Stimulated activated CD4-positive, alpha-beta T cell treated with anti-CD3 and anti-CD28 coated beads, TNF-alpha, amount 100 ng/mL, for 24 hours (primary cell): ENCODE results near the gene LRRC63.
"Not testable (repeated sequence)": the region's sequence is repeated elsewhere in the genome, so short reads cannot be mapped to it uniquely, and the experiment has no call there.

Source experiments
- DNase-seq, 3 experiments: peaks; one replicate each; pipeline ENCODE4 v3.0.0-alpha.2; 2020; ENCODE audit warnings: low read depth in 3 of 3

The LRRC63 gene

DNA sequence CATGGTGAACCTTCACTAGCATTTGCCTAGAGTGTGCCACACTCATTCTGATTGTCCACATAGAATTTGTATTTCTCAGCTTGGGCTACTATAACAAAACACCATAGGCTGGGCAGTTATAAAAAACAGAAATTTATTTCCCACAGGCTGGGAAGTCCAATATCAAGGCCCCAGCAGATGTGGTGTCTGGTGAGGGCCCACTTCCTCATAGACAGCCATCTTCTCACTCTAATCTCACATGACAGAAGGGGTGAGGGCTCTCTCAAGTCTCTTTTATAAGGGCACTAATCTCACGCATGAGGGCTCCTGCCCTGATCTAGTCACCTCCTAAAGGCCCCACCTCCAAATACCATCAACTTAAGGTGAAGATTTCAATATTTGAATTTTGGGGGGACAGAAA, 53.6 kb downstream of the LRRC63 start:
- no peak for DNase-seq

DNA sequence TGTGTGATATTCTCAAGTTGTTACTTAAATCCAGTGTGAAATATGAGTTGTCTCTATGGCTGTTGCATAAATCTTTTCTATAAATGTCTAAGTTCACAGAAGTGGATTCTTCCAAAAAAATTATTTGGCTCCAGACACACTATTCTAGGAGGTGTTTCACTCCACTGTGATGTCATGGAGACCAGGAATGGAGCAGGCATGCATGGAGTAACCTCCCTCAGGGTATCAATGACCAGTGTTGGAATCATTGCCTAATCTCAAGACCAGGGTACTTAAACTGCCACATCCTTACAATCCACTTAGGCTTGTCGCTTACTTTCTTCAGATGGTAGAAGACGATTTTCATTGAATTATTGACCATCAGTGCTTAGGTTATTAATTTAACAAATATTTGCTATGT, 55.4 kb downstream of the LRRC63 start:
- no peak for DNase-seq

DNA sequence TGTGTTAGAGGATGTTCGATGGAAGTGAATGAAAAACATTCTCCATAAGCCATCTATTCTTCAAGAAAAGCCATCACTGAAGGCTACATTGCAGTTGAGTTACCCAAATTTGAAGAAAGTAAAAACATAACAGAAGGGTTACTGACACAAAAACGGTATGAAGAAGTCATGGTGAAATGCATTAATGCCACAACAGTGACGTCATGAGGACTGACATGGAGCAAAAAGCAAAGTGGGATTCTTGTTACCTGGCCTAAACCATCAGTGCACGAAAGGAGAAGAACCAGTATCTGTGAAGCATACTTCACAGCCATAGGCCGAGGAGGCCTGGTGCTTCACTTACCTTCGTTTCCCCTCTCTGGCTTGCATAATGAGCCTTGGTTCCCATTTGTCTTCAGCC, 58.7 kb downstream of the LRRC63 start:
- DNase-seq, result no peak

- no peak for DNase-seq
These were observed 62.5 kb downstream of the LRRC63 start for GRCh38 chr13:46274094-46274698.

GRCh38 chr13:46278474-46278873, 66.7 kb downstream of the LRRC63 start:
- DNase-seq, result no peak

DNA sequence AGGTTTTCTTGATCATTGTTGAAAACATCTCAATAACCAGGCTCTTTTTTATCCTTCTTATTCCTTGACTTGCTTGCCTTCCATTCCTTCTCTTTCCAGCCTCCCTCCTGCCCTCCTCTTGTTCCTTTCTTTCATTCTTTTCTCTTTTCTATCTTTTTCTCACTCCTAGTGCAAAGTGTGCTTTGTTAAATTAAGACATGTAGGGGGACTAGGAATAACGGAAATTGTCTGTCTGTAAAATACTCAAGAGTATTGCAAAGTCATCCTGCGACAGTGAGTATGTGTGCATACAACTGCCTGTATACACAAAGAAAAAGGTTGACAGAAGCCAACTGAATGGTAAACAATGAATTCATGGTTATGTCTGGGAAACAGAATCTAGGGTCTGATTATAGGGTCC, 70.1 kb downstream of the LRRC63 start:
- DNase-seq, result no peak

- DNase-seq, result not testable (repeated sequence)
These were observed 72.4 kb downstream of the LRRC63 start for GRCh38 chr13:46283912-46284824.

GRCh38 chr13:46286972-46287371, 75.2 kb downstream of the LRRC63 start:
- no peak for DNase-seq

DNA sequence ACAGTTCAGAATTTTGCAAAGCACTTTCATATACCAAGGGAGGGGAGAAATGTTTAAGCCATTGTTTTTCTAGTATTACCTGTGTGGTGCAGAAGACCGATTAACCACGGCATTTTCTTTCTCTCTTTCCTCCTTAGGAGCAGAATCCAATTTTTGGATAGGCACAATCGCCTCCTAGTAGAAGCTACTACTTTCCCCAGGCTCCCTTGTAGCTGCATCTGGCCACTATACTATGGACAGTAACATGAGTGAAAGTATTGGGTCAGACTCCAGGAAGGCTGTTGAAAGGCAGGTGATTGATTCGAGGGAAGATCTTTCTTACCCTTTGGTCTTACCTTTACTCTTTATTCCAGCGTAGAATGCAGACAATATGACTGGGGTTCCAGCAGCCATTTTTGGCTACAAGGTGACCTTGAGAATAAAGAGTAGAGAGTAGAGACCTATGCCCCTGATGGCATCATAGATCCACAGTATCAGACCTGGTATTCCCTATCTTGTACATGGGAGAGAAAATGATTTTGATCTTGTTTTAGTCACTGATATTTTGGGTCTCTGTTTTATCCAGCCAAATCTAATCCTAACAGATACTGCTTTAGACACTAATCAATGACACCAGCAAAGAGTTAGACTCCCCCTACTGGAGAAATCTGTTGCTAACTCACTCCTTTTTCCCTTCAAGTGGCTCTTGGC, 77.0 kb downstream of the LRRC63 start:
- DNase-seq, result no peak

DNA sequence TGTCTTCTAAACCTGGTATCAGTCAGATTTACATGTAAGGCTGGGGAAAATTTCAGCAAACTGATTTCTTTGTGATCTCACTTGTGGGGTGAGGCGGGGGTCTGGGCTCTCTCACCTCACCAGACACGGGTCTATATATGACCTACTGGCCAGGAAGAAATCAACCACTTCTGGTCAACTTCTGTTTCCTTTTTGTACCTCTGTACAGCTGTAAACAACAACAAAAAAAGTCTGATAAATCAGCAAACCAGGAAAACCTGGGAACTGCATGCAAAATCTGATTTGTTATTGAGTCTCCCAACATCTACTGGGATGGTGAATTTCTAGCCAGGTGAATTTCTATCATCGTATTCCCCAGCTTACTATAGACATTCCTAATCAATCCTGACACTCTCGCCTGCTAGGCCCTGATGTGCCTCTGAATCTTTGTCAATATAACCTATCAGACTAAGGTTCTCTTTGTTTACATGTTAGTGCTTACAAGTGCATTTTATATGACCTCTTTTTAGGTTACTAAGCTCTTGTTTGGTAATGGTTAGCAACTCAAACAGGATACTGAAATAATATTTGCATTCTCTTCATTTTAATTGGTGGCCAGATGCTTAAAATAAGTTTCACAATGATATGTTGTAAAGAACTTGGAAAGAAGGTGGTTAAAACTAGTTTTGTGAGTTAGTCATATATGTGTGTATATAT, 77.7 kb downstream of the LRRC63 start:
- no peak for DNase-seq

- DNase-seq, result no peak
These were observed 78.7 kb downstream of the LRRC63 start for GRCh38 chr13:46290434-46290833.

- DNase-seq, result no peak
These were observed 81.7 kb downstream of the LRRC63 start for GRCh38 chr13:46293436-46293835.

GRCh38 chr13:46295491-46296114, 83.9 kb downstream of the LRRC63 start:
- peak in 2 of 3 experiments; percentile 14 to 19 for DNase-seq

GRCh38 chr13:46296115-46296822, 84.5 kb downstream of the LRRC63 start:
- DNase-seq, result no peak

- DNase-seq, result no peak
These were observed 85.2 kb downstream of the LRRC63 start for GRCh38 chr13:46296921-46297320.

GRCh38 chr13:46297361-46297811, 85.7 kb downstream of the LRRC63 start:
- DNase-seq, result no peak

DNA sequence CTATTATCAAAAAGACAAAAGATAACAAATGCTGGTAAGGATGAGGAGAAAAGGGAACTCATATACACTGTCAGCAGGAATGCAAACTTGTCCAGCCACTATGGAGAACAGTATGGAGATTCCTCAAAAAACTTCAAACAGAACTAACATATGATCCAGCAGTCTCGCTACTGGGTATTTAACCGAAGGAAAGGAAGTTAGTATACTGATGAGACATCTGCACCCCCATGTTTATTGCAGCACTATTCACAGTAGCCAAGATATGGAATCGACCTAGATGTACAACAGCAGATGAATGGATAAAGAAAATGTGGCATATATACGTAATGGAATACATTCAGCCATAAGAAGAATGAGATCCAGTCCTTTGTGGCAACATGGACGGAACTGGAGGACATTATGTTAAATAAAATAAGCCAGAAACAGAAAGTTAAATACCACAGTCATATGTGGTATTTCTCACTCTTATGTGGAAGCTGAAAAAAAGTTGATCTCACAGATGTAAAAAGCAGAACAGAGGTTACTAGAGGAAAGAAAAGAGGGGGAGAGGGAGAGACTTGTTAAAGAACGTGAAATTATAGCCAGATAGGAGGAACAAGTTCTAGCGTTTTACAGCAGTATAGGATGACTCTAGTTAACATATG, 92.1 kb downstream of the LRRC63 start:
- no peak for DNase-seq

- DNase-seq, result no peak
These were observed 92.8 kb downstream of the LRRC63 start for GRCh38 chr13:46304546-46304945.

DNA sequence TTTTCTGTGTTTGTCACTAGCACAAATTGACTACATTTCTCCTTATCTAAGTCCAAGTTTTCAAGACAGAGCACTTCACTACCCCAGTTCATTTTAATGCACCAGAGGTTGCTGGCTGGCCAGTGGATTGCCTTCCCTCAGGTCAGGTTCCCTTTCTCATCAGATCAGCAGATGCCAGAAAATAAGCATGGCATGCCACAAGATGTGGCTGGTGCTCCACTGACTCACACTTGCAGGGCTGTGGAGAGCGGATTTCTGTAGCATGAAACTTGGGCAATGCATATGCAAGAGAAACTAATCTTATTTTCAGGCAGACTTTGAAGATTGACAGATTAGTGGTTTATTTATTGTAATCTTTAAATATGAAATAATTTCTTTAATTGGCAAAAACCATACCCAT, 95.8 kb downstream of the LRRC63 start:
- DNase-seq, result no peak

DNA sequence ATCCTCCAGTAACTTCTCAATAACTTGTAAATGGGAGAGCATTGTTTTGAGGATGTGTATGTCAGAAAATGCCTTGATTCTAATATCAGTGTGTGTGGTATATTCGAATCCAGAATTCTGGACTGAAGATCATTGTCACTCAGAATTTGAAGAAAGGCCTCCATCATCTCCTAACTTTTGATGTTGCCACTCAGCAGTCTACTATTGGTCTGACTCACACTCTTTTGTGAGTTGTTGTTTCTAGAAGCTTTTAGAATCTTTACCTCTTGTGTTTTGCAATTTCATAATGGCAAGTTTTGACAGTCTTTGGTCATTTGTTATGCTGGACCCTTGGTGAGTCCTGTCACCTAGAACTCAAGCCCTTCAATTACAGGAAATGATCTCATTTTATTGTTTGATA, 98.3 kb downstream of the LRRC63 start:
- no peak for DNase-seq
